Right lobe of liver (tissue), 6 donors: ENCODE measurements around the gene PAN2. TPM values are rescaled to one million over a fixed set of nuclear protein-coding genes. Genes with fewer than 3 reads are reported as not detected.
"Not testable (repeated sequence)": the region's sequence is repeated elsewhere in the genome, so short reads cannot be mapped to it uniquely, and the experiment has no call there.

Source experiments
- ATAC-seq, 4 donors: fragments of 200-7000 bp; cut with Tn5 transposase; one replicate each; pipeline ENCODE4 v1.9.1; 2020; ENCODE audit warnings: mild to moderate bottlenecking in 4 of 4, moderate library complexity in 4 of 4
- DNase-seq, 3 donors: peaks; one replicate each; pipeline ENCODE4 v3.0.0-alpha.2; 2020
- H3K27ac ChIP-seq, 3 donors: fragments of 200-600 bp; one replicate each; pipeline ENCODE4 v1.8.0; 2022
- H3K27me3 ChIP-seq, 2 donors: fragments of 200-600 bp; one replicate each; pipeline ENCODE4 v1.8.0; 2022
- H3K36me3 ChIP-seq, 4 donors: fragments of 200-600 bp; sonication (generic) in 1 of 4; one replicate each; pipeline versions ENCODE4 v1.5.1 to v1.8.0; 2017 to 2022; ENCODE audit warnings: control low read depth in 1 of 4
- H3K4me1 ChIP-seq, 4 donors: fragments of 200-600 bp; sonication (generic) in 1 of 4; one replicate each; pipeline versions ENCODE4 v1.5.1 to v1.8.0; 2017 to 2022; ENCODE audit warnings: control low read depth in 1 of 4
- H3K4me3 ChIP-seq, 3 donors: fragments of 200-600 bp; one replicate each; pipeline ENCODE4 v1.8.0; 2022
- H3K9me3 ChIP-seq, 4 donors: fragments of 200-600 bp; sonication (generic) in 1 of 4; one replicate each; pipeline versions ENCODE4 v1.5.1 to v1.8.0; 2017 to 2022; ENCODE audit warnings: control low read depth in 1 of 4
- CTCF ChIP-seq, 4 donors: fragments of 200-600 bp in 3 of 4; fragments of 450-650 bp in 1 of 4; IDR thresholded peaks; one replicate each; pipeline versions ENCODE4 v1.5.1 to v1.8.0; 2016 to 2022; ENCODE audit warnings: antibody characterized with exemption in 4 of 4, mild to moderate bottlenecking in 2 of 4
- POLR2A ChIP-seq: fragments of 450-650 bp; IDR thresholded peaks from one replicate; pipeline ENCODE4 v1.6.1; 2017; ENCODE audit warnings: antibody characterized with exemption, mild to moderate bottlenecking
- WGBS: methylation state at CpG from one replicate; pipeline ENCODE4 v1.1.6; 2018; ENCODE audit warnings: low coverage, low lambda C conversion rate; ENCODE audit not compliant: insufficient coverage; ENCODE audit errors: missing lambda C conversion rate; 5-methylcytosine and 5-hydroxymethylcytosine counted together
- intact Hi-C, 2 donors: fragments of 100-400 bp; cut with DNase I; formaldehyde crosslinking; loops; one replicate each; pipeline versions ENCODE4 v1.11.2 to v1.14.1; 2022
- total RNA-seq, 6 experiments: library from RNA; depleted of rRNA in 2 of 6; stranded (reverse); fragments of >200 nt in 2 of 6; fragmentation: NEBNext Ultra II Directional in 3 of 6; extraction: Animal tissue kit (Norgen Biotek cat#: 25700) in 3 of 6; gene quantifications; one replicate each; pipeline versions ENCODE4 v1.1.0 to v1.2.4, GENCODE V29; 2016 to 2023
- donor health status: DM: no; HTN: yes; CAD: no.
- donor health status: DM: no; HTN: no; CAD: no.
- donor health status: DM: no; HTN: no; CAD: no.
- donor health status: DM: no; HTN: yes; CAD: no.
- donor health status: DM: no; HTN: yes; CAD: no.

PAN2 gene
- total RNA-seq, 6 experiments from 2014 or later, result 21.7 to 109 (median 57.7) TPM

GRCh38 chr12:56337753-56338251 lies 4.0 kb upstream of the PAN2 start:
- H3K4me3 ChIP-seq, result no peak overlapping the region
- intact Hi-C loops, result no loop called here
- WGBS, result 45% methylated on average over 4 of the region's 8 CpGs

GRCh38 chr12:56336361-56337167 lies 2.8 kb upstream of the PAN2 start:
- Histone ChIP-seq H3K4me3 (no peak overlapping the region), H3K27me3 (no peaks in the 10 kb centered on the region), H3K9me3 (no peaks in the 10 kb centered on the region), H3K27ac (no peak overlapping the region), H3K4me1 (peaks cover 0 to 14% (median 0%) of the 10 kb centered on the region in 4 donors), H3K36me3 (peaks cover 0 to 1% (median 0%) of the 10 kb centered on the region in 4 donors)
- ATAC-seq (no peak), DNase-seq (no peak)
- 80% methylated on average over 6 of the region's 9 CpGs for WGBS
- intact Hi-C loops, result no loop called here
- TF ChIP-seq POLR2A (no peak), CTCF (IDR thresholded peaks at IDR 0.05) (no peak)

More at GRCh38 chr12:56337753-56338251, 4.0 kb upstream of the PAN2 start:
- ATAC-seq (no peak), DNase-seq (no peak)
- Histone ChIP-seq H3K27me3 (no peaks in the 10 kb centered on the region), H3K4me1 (peaks cover 0 to 7% (median 0%) of the 10 kb centered on the region in 4 donors), H3K9me3 (no peaks in the 10 kb centered on the region), H3K27ac (no peak overlapping the region), H3K36me3 (peaks cover 0 to 14% (median 3%) of the 10 kb centered on the region in 4 donors)
- TF ChIP-seq CTCF (IDR thresholded peaks at IDR 0.05), result no peak
- no peak for TF ChIP-seq POLR2A

GRCh38 chr12:56335527-56335926 lies 1.7 kb upstream of the PAN2 start:
- H3K9me3 ChIP-seq, H3K27ac ChIP-seq, H3K27me3 ChIP-seq, ATAC-seq, H3K4me3 ChIP-seq, intact Hi-C loops, H3K36me3 ChIP-seq, DNase-seq: not testable (repeated sequence)
- WGBS, result 84% methylated on average over 5 of the region's 8 CpGs
- H3K4me1 ChIP-seq, result peaks cover 0 to 14% (median 0%) of the 10 kb centered on the region in 4 donors

- TF ChIP-seq POLR2A, result no peak
- TF ChIP-seq CTCF (IDR thresholded peaks at IDR 0.05), result no peak
- no peaks in the 10 kb centered on the region for H3K9me3 ChIP-seq
- WGBS, result 3% methylated on average over 5 of the region's 6 CpGs
- DNase-seq (no peak), ATAC-seq (no peak)
- H3K4me1 ChIP-seq, result peaks cover 0 to 14% (median 0%) of the 10 kb centered on the region in 4 donors
- intact Hi-C loops, result no loop called here
- no peaks in the 10 kb centered on the region for H3K27me3 ChIP-seq
- H3K36me3 ChIP-seq, result no peaks in the 10 kb centered on the region
- H3K4me3 ChIP-seq, result peak overlapping the region; percentile 53 to 68 (median 57)
- H3K27ac ChIP-seq, result peak overlapping the region; percentile 91 to 94 (median 93)
Observed at GRCh38 chr12:56334490-56334793, 642 bp upstream of the PAN2 start.

- TF ChIP-seq CTCF (IDR thresholded peaks at IDR 0.05) (no peak), POLR2A (no peak)
- Histone ChIP-seq H3K9me3 (no peaks in the 10 kb centered on the region), H3K36me3 (peaks cover 0 to 3% (median under 1%) of the 10 kb centered on the region in 4 donors), H3K4me1 (peaks cover 0 to 18% (median 0%) of the 10 kb centered on the region in 4 donors), H3K4me3 (peak overlapping the region; percentile 53 to 68 (median 57)), H3K27me3 (no peaks in the 10 kb centered on the region), H3K27ac (peak overlapping the region; percentile 91 to 94 (median 93))
- 23% methylated on average over 8 of the region's 8 CpGs for WGBS
- peak in 2 of 4 donors; percentile 3 to 4 for ATAC-seq
- DNase-seq, result no peak
- intact Hi-C loops, result no loop called here
Observed at GRCh38 chr12:56333197-56333678, 562 bp downstream of the PAN2 start.
